ENCODE data around the gene USP31.

Gene USP31

DNA sequence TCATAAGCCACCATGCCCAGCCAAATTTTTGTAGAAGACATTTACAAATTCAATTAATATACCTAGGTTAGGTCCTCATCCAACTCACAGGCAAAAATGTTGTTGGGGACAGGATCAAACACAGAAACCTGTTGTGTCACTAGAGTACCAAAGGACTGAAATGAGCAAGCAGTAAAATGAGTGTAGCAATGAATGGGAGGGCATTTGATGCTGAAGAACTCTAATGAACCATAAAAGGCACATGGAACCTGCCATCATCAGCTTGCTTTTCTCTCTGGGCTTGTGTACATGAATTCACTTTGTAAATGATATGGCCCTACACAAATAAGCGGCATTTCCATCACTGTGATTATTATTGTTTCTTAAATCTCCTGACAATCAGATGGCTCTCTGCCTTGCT, 17.8 kb downstream of the USP31 start:
- TF ChIP-seq, protein P1, sequence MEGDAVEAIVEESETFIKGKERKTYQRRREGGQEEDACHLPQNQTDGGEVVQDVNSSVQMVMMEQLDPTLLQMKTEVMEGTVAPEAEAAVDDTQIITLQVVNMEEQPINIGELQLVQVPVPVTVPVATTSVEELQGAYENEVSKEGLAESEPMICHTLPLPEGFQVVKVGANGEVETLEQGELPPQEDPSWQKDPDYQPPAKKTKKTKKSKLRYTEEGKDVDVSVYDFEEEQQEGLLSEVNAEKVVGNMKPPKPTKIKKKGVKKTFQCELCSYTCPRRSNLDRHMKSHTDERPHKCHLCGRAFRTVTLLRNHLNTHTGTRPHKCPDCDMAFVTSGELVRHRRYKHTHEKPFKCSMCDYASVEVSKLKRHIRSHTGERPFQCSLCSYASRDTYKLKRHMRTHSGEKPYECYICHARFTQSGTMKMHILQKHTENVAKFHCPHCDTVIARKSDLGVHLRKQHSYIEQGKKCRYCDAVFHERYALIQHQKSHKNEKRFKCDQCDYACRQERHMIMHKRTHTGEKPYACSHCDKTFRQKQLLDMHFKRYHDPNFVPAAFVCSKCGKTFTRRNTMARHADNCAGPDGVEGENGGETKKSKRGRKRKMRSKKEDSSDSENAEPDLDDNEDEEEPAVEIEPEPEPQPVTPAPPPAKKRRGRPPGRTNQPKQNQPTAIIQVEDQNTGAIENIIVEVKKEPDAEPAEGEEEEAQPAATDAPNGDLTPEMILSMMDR (IDR thresholded peaks at IDR 0.05): no peak

DNA sequence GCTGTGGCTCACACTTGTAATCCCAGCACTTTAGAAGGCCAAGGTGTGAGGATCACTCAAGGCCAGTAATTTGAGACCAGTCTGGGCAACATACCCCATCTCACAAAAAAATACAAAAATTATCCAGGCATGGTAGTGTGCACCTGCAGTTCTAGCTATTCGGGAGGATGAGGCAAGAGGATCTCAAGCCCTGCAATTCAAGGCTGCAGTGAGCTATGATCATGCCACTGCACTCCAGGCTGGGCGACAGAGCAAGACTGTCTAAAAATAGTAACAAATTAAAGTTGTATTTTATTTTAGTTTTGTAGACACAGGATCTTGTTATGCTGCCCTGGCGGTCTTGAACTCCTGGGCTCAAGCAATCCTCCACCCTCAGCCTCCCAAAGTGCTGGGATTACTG, 18.2 kb downstream of the USP31 start:
- TF ChIP-seq, protein P1 (IDR thresholded peaks at IDR 0.05): no peak

DNA sequence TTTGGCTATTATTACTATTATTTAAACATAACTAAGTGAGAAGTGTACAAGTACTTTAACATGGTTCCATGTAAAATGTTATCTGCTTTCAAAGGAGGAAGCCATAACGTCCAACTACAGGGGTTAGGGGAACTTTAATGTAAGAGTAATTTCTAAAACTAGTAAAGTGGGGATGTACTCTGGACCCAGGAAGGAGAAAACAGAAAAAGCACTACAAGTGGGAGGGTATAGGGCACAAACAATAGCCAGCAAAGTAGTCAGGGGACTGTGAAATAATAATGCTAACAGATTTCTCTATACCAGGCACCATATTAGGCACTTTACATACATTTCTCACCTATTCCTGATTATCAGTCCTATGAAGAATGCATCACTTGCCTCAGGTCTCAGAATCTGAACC, 19.6 kb downstream of the USP31 start:
- TF ChIP-seq, protein P1 (IDR thresholded peaks at IDR 0.05): no peak

DNA sequence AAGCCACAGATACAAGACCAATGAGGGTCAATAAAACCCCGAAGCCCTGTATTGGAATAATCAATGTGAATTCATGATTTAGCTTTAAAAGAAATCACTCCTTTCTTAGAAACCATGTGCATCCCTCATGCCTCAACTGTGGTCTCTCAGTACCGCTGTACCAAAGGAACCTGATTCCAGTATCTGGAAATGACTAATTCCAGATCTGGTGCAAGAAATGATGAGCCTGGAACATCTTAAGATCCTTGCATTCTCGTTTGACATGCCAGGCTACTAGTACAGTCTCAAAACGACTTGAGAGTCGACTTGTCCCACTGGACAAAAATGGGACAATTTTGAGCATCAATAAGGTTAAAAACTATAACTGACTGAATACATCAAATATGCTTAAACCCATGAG, 21.2 kb downstream of the USP31 start:
- TF ChIP-seq, protein P1 (IDR thresholded peaks at IDR 0.05): no peak

- TF ChIP-seq, protein P1 (IDR thresholded peaks at IDR 0.05): no peak
Measured at GRCh38 chr16:23125277-23125676, 24.0 kb downstream of the USP31 start.

DNA sequence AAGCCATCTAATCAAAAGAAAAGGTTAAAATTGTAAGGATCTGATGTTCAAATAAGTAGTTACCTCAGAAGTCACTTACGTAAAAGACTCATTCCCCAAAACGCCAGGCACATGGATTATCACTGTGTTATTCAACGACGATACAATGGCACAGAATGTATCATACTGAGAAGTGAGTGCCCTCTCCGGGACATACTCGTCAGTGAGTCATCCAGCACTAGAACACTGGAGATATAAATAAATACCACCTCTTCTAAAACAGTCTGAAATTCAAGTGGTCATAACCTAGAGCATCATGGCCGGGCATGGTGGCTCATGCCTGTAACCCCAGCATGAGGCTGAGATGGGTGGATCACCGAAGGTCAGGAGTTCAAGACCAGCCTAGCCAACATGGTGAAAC, 24.9 kb downstream of the USP31 start:
- TF ChIP-seq, protein P1 (IDR thresholded peaks at IDR 0.05): no peak

DNA sequence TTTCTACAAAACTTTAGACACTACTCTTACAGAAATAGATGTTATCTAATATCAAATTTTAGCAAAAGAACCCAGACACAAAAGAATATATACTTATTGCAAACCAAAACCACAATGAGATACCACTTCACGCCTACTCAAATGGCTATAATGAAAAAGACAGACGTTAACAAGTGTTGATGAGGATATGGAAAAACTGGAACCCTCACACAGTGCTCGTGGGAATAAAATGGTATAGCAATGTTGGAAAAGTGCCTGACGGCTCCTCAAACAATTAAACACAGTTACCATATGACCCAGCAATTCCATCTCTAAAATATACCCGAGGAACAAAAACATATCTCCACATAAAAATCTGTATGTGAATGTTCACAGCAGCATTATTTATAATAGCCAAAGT, 27.1 kb downstream of the USP31 start:
- TF ChIP-seq, protein P1 (IDR thresholded peaks at IDR 0.05): no peak

DNA sequence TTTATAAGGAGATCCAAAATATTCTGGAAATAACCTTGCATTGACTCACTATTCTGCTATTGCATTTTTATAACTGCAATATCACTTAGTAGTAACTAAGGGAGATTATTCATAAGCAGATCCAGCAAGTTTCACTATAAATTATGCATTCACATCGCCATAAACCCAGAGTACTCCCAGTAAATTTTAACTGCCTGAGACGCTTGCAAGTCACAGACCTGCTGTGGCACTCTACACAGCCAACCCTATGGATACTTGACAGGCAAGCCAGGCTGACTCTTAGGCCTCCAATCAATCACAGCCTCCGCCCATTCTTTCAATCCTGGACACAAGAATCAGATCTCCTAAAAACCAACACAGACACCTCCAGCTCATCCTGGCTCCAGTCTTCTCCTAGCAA, 28.2 kb downstream of the USP31 start:
- TF ChIP-seq, protein P1 (IDR thresholded peaks at IDR 0.05): no peak
